ENCODE results near the gene CLCA4.

CLCA4 gene

GRCh38 chr1:86507935-86508582 is 38.8 kb upstream of the CLCA4 start:
- no peaks in the 10 kb centered on the region for H3K27me3 ChIP-seq (replicated peaks; ENCODE audit: control insufficient read depth, insufficient read depth, low read length)
- H3K9ac ChIP-seq (ENCODE audit: low read length) = peak overlapping the region; percentile 37
- no peaks in the 10 kb centered on the region for H3K36me3 ChIP-seq (ENCODE audit: control insufficient read depth, insufficient read depth, low read length, severe bottlenecking)
- H3K4me3 ChIP-seq (ENCODE audit: low read length) = peak overlapping the region; percentile 15
- DNase-seq (ENCODE audit: low read depth) = peak; percentile 63
- peaks cover 6% of the 10 kb centered on the region for H3K4me1 ChIP-seq (ENCODE audit: control insufficient read depth, insufficient read depth, low read length)
- no peaks in the 10 kb centered on the region for H3K9me3 ChIP-seq (ENCODE audit: control insufficient read depth, low read length)

- H3K9me3 ChIP-seq (ENCODE audit: control insufficient read depth, low read length) = no peaks in the 10 kb centered on the region
- no peaks in the 10 kb centered on the region for H3K36me3 ChIP-seq (ENCODE audit: control insufficient read depth, insufficient read depth, low read length, severe bottlenecking)
- H3K9ac ChIP-seq (ENCODE audit: low read length) = peak overlapping the region; percentile 37
- peak overlapping the region; percentile 15 for H3K4me3 ChIP-seq (ENCODE audit: low read length)
- H3K4me1 ChIP-seq (ENCODE audit: control insufficient read depth, insufficient read depth, low read length) = peaks cover 6% of the 10 kb centered on the region
- no peaks in the 10 kb centered on the region for H3K27me3 ChIP-seq (replicated peaks; ENCODE audit: control insufficient read depth, insufficient read depth, low read length)
- peak; percentile 12 for DNase-seq (ENCODE audit: low read depth)
These were observed 38.3 kb upstream of the CLCA4 start for GRCh38 chr1:86508583-86508969.

- H3K4me1 ChIP-seq (ENCODE audit: control insufficient read depth, insufficient read depth, low read length) = no peaks in the 10 kb centered on the region
- no peaks in the 10 kb centered on the region for H3K27me3 ChIP-seq (replicated peaks; ENCODE audit: control insufficient read depth, insufficient read depth, low read length)
- no peak overlapping the region for H3K4me3 ChIP-seq (ENCODE audit: low read length)
- no peaks in the 10 kb centered on the region for H3K9me3 ChIP-seq (ENCODE audit: control insufficient read depth, low read length)
- DNase-seq (ENCODE audit: low read depth) = peak; percentile 10
- no peak overlapping the region for H3K9ac ChIP-seq (ENCODE audit: low read length)
- no peaks in the 10 kb centered on the region for H3K36me3 ChIP-seq (ENCODE audit: control insufficient read depth, insufficient read depth, low read length, severe bottlenecking)
These were observed 31.3 kb upstream of the CLCA4 start for GRCh38 chr1:86515597-86515996.

- Histone ChIP-seq H3K36me3 (ENCODE audit: control insufficient read depth, insufficient read depth, low read length, severe bottlenecking) (no peaks in the 10 kb centered on the region), H3K4me3 (ENCODE audit: low read length) (no peak overlapping the region), H3K9ac (ENCODE audit: low read length) (no peak overlapping the region), H3K9me3 (ENCODE audit: control insufficient read depth, low read length) (no peaks in the 10 kb centered on the region), H3K4me1 (ENCODE audit: control insufficient read depth, insufficient read depth, low read length) (no peaks in the 10 kb centered on the region), H3K27me3 (replicated peaks; ENCODE audit: control insufficient read depth, insufficient read depth, low read length) (no peaks in the 10 kb centered on the region)
- no peak for DNase-seq (ENCODE audit: low read depth)
These were observed 30.5 kb upstream of the CLCA4 start for GRCh38 chr1:86516335-86516734.

- Histone ChIP-seq H3K36me3 (ENCODE audit: control insufficient read depth, insufficient read depth, low read length, severe bottlenecking) (no peaks in the 10 kb centered on the region), H3K9me3 (ENCODE audit: control insufficient read depth, low read length) (no peaks in the 10 kb centered on the region)
These were observed 29.5 kb upstream of the CLCA4 start for GRCh38 chr1:86517336-86517735.

GRCh38 chr1:86520789-86521521 is 25.9 kb upstream of the CLCA4 start:
- Histone ChIP-seq H3K9me3 (ENCODE audit: control insufficient read depth, low read length) (no peaks in the 10 kb centered on the region), H3K9ac (ENCODE audit: low read length) (no peak overlapping the region), H3K27me3 (replicated peaks; ENCODE audit: control insufficient read depth, insufficient read depth, low read length) (no peaks in the 10 kb centered on the region), H3K4me1 (ENCODE audit: control insufficient read depth, insufficient read depth, low read length) (no peaks in the 10 kb centered on the region), H3K36me3 (ENCODE audit: control insufficient read depth, insufficient read depth, low read length, severe bottlenecking) (no peaks in the 10 kb centered on the region), H3K4me3 (ENCODE audit: low read length) (no peak overlapping the region)
- no peak for DNase-seq (ENCODE audit: low read depth)

More at GRCh38 chr1:86517336-86517735, 29.5 kb upstream of the CLCA4 start:
- DNase-seq (ENCODE audit: low read depth) = no peak
- no peaks in the 10 kb centered on the region for H3K27me3 ChIP-seq (replicated peaks; ENCODE audit: control insufficient read depth, insufficient read depth, low read length)
- H3K9ac ChIP-seq (ENCODE audit: low read length) = no peak overlapping the region
- no peaks in the 10 kb centered on the region for H3K4me1 ChIP-seq (ENCODE audit: control insufficient read depth, insufficient read depth, low read length)
- no peak overlapping the region for H3K4me3 ChIP-seq (ENCODE audit: low read length)

GRCh38 chr1:86521522-86521891 is 25.4 kb upstream of the CLCA4 start:
- Histone ChIP-seq H3K4me1 (ENCODE audit: control insufficient read depth, insufficient read depth, low read length) (no peaks in the 10 kb centered on the region), H3K9ac (ENCODE audit: low read length) (no peak overlapping the region), H3K4me3 (ENCODE audit: low read length) (no peak overlapping the region), H3K27me3 (replicated peaks; ENCODE audit: control insufficient read depth, insufficient read depth, low read length) (no peaks in the 10 kb centered on the region), H3K36me3 (ENCODE audit: control insufficient read depth, insufficient read depth, low read length, severe bottlenecking) (no peaks in the 10 kb centered on the region), H3K9me3 (ENCODE audit: control insufficient read depth, low read length) (no peaks in the 10 kb centered on the region)
- no peak for DNase-seq (ENCODE audit: low read depth)

GRCh38 chr1:86522240-86522639 is 24.6 kb upstream of the CLCA4 start:
- Histone ChIP-seq H3K9me3 (ENCODE audit: control insufficient read depth, low read length) (no peaks in the 10 kb centered on the region), H3K27me3 (replicated peaks; ENCODE audit: control insufficient read depth, insufficient read depth, low read length) (no peaks in the 10 kb centered on the region), H3K4me3 (ENCODE audit: low read length) (no peak overlapping the region), H3K4me1 (ENCODE audit: control insufficient read depth, insufficient read depth, low read length) (no peaks in the 10 kb centered on the region), H3K36me3 (ENCODE audit: control insufficient read depth, insufficient read depth, low read length, severe bottlenecking) (no peaks in the 10 kb centered on the region), H3K9ac (ENCODE audit: low read length) (no peak overlapping the region)
- no peak for DNase-seq (ENCODE audit: low read depth)

- no peaks in the 10 kb centered on the region for H3K36me3 ChIP-seq (ENCODE audit: control insufficient read depth, insufficient read depth, low read length, severe bottlenecking)
These were observed 23.1 kb upstream of the CLCA4 start for GRCh38 chr1:86523670-86524354.

GRCh38 chr1:86527306-86527705 is 19.6 kb upstream of the CLCA4 start:
- no peaks in the 10 kb centered on the region for H3K9me3 ChIP-seq (ENCODE audit: control insufficient read depth, low read length)
- no peaks in the 10 kb centered on the region for H3K27me3 ChIP-seq (replicated peaks; ENCODE audit: control insufficient read depth, insufficient read depth, low read length)
- H3K4me3 ChIP-seq (ENCODE audit: low read length) = no peak overlapping the region
- H3K4me1 ChIP-seq (ENCODE audit: control insufficient read depth, insufficient read depth, low read length) = no peaks in the 10 kb centered on the region
- H3K9ac ChIP-seq (ENCODE audit: low read length) = no peak overlapping the region
- DNase-seq (ENCODE audit: low read depth) = no peak
- no peaks in the 10 kb centered on the region for H3K36me3 ChIP-seq (ENCODE audit: control insufficient read depth, insufficient read depth, low read length, severe bottlenecking)

More at GRCh38 chr1:86523670-86524354, 23.1 kb upstream of the CLCA4 start:
- H3K27me3 ChIP-seq (replicated peaks; ENCODE audit: control insufficient read depth, insufficient read depth, low read length) = no peaks in the 10 kb centered on the region
- no peak for DNase-seq (ENCODE audit: low read depth)
- H3K4me3 ChIP-seq (ENCODE audit: low read length) = no peak overlapping the region
- H3K9ac ChIP-seq (ENCODE audit: low read length) = no peak overlapping the region
- H3K4me1 ChIP-seq (ENCODE audit: control insufficient read depth, insufficient read depth, low read length) = no peaks in the 10 kb centered on the region
- H3K9me3 ChIP-seq (ENCODE audit: control insufficient read depth, low read length) = no peaks in the 10 kb centered on the region

GRCh38 chr1:86530211-86530845 is 16.6 kb upstream of the CLCA4 start:
- DNase-seq (ENCODE audit: low read depth) = no peak
- H3K4me1 ChIP-seq (ENCODE audit: control insufficient read depth, insufficient read depth, low read length) = no peaks in the 10 kb centered on the region
- H3K36me3 ChIP-seq (ENCODE audit: control insufficient read depth, insufficient read depth, low read length, severe bottlenecking) = no peaks in the 10 kb centered on the region
- no peaks in the 10 kb centered on the region for H3K9me3 ChIP-seq (ENCODE audit: control insufficient read depth, low read length)
- no peaks in the 10 kb centered on the region for H3K27me3 ChIP-seq (replicated peaks; ENCODE audit: control insufficient read depth, insufficient read depth, low read length)
- no peak overlapping the region for H3K4me3 ChIP-seq (ENCODE audit: low read length)
- H3K9ac ChIP-seq (ENCODE audit: low read length) = no peak overlapping the region
